ENCODE data around the gene CDH22. TPM values are rescaled to one million over a fixed set of nuclear protein-coding genes. Genes with fewer than 3 reads are reported as not detected.

The CDH22 gene
- not detected in 2 replicates for total RNA-seq

GRCh38 chr20:46308258-46309157, at the start of gene CDH22:
Gene CDH22, minus strand, starts transcription at chr20:46308498. Its CDS starts 57,204 bp downstream, at chr20:46251294.

Other genes with a start within 250 kb of the CDH22 start
- gene NCOA5, start 218.5 kb downstream of the CDH22 start, total RNA-seq, result 12.1 and 14.0 TPM in 2 replicates
- 7.4 and 10.9 TPM in 2 replicates for gene CD40, start 190.2 kb downstream of the CDH22 start, total RNA-seq
- 24.4 and 28.6 TPM in 2 replicates for gene ELMO2, start 98.1 kb upstream of the CDH22 start, total RNA-seq
- 1.1 and 2.7 TPM in 2 replicates for gene ZNF334, start 205.1 kb upstream of the CDH22 start, total RNA-seq
- gene OCSTAMP, start 242.2 kb upstream of the CDH22 start, total RNA-seq, result not detected in 2 replicates